Ovary (tissue), 9 donors: ENCODE data around the gene PHOX2A. TPM values are rescaled to one million over a fixed set of nuclear protein-coding genes. Genes with fewer than 3 reads are reported as not detected.
A peak's percentile ranks its signal among the peaks of the same experiment; 100 is the strongest.

Source experiments
- DNase-seq, 5 donors: peaks; one replicate each; pipeline ENCODE4 v3.0.0-alpha.2; 2019 to 2020
- H3K27ac ChIP-seq, 2 donors: fragments of 200-600 bp; one replicate each; pipeline versions ENCODE4 v1.5.1 to v1.8.0; 2019 to 2022
- H3K27me3 ChIP-seq: fragments of 200-600 bp; one replicate; pipeline ENCODE4 v1.8.0; 2022
- H3K36me3 ChIP-seq: fragments of 200-600 bp; sonication (generic); one replicate; pipeline ENCODE4 v1.5.1; 2019
- H3K4me1 ChIP-seq: one replicate; pipeline ENCODE4 v1.8.1; 2013; ENCODE audit warnings: mild to moderate bottlenecking, moderate library complexity; ENCODE audit not compliant: insufficient read depth
- H3K4me3 ChIP-seq: fragments of 200-600 bp; sonication (generic); one replicate; pipeline ENCODE4 v1.5.1; 2017
- H3K9me3 ChIP-seq, 2 donors: fragments of 200-600 bp in 1 of 2; sonication (generic) in 1 of 2; one replicate each; pipeline versions ENCODE4 v1.5.1 to v1.8.1; 2013 to 2019; ENCODE audit warnings: mild to moderate bottlenecking in 1 of 2, moderate library complexity in 1 of 2
- EP300 ChIP-seq: sonication (generic); formaldehyde crosslinking; IDR thresholded peaks from one replicate; pipeline ENCODE4 v1.6.1; 2017; ENCODE audit warnings: antibody characterized with exemption
- POLR2A ChIP-seq: fragments of 450-650 bp; IDR thresholded peaks from one replicate; pipeline ENCODE4 v1.6.1; 2017; ENCODE audit warnings: antibody characterized with exemption, mild to moderate bottlenecking, moderate library complexity
- WGBS, 3 donors: extraction: QIAGEN DNeasy Blood & Tissue Kit in 1 of 3; methylation state at CpG; one replicate each; pipeline versions ENCODE4 v1.1.5 to v1.1.7; 2013 to 2017; 5-methylcytosine and 5-hydroxymethylcytosine counted together
- intact Hi-C, 4 donors: fragments of 100-400 bp; cut with DNase I; formaldehyde crosslinking; loops; one replicate each; pipeline versions ENCODE4 v1.11.0 to v1.15.1; 2022 to 2023
- polyA plus RNA-seq, 2 donors: library from polyadenylated mRNA; stranded (reverse); fragments of 200-250 nt in 1 of 2; fragments of 350-450 nt in 1 of 2; fragmentation: Illumina TruSeq in 1 of 2; extraction: RNeasy Lipid Tissue Mini Kit (QIAGEN cat#74804) in 1 of 2; gene quantifications; one replicate each; pipeline ENCODE4 v1.2.3, GENCODE V29; 2013 to 2014
- total RNA-seq, 7 donors: library from RNA; depleted of rRNA in 2 of 7; stranded (reverse); fragments of >200 nt in 2 of 7; fragmentation: NEBNext Ultra II Directional in 3 of 7; extraction: Animal tissue kit (Norgen Biotek cat#: 25700) in 3 of 7; gene quantifications; one replicate each; pipeline versions ENCODE4 v1.1.0 to v1.2.4, GENCODE V29; 2016 to 2023
- TF ChIP-seq, protein P1 (sequence below), 3 donors: fragments of 450-650 bp in 2 of 3; fragments of 200-600 bp in 1 of 3; IDR thresholded peaks; one replicate each; pipeline versions ENCODE4 v1.5.1 to v1.8.0; 2016 to 2022; ENCODE audit warnings: antibody characterized with exemption in 3 of 3, mild to moderate bottlenecking in 1 of 3
- donor health status: DM: no; HTN: no; CAD: no; lungs with moderate emphysema.
- donor health status: DM: no; HTN: no; CAD: no.
- donor health status: Bipolar disorder and iron deficiency.
- donor health status: DM: yes; HTN: yes; CAD: no.
- donor health status: DM: no; HTN: no; CAD: no.
- donor health status: DM: yes; HTN: yes; CAD: no.

Gene PHOX2A
- total and polyA plus RNA-seq, 9 donors: not detected

DNA sequence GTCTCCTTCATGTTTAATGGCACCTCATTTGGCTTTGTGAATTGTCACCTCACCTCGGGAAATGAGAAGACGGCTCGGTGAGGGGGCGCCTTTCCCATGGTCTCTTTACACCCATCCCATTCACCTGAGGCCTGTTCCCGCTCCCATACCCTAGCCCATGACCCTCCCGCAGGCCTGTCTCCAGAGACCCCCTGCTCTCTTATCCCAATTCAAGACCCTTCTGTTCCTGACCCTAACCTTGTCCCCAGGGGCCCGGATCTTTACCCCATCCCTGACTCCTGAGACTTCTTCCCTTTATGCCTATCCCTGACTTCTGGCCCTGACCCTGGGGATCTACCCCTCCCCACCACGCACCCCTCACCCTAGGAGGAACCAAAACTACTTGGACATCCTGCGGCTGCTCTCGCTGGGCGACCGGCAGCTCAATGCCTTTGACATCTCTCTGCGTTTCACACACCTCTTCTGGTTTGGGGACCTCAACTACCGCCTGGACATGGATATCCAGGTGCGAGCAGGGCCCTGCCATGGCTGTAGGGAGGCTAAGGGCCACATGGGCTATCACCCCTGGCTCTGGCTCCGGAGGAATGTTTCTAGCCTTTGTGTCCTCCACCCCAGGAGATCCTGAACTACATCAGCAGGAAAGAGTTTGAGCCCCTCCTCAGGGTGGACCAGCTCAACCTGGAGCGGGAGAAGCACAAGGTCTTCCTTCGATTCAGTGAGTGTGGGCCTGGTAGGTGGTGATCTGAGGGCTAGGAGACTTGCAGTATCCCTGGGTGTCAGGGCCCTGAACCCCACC is 11.5 kb downstream of the PHOX2A start:
- H3K27ac ChIP-seq: no peak overlapping the region
- H3K9me3 ChIP-seq: no peaks in the 10 kb centered on the region
- no peak for DNase-seq
- intact Hi-C loops: no loop called here
- no peak overlapping the region for H3K4me3 ChIP-seq
- TF ChIP-seq POLR2A (no peak), EP300 (no peak)
- TF ChIP-seq, protein P1, sequence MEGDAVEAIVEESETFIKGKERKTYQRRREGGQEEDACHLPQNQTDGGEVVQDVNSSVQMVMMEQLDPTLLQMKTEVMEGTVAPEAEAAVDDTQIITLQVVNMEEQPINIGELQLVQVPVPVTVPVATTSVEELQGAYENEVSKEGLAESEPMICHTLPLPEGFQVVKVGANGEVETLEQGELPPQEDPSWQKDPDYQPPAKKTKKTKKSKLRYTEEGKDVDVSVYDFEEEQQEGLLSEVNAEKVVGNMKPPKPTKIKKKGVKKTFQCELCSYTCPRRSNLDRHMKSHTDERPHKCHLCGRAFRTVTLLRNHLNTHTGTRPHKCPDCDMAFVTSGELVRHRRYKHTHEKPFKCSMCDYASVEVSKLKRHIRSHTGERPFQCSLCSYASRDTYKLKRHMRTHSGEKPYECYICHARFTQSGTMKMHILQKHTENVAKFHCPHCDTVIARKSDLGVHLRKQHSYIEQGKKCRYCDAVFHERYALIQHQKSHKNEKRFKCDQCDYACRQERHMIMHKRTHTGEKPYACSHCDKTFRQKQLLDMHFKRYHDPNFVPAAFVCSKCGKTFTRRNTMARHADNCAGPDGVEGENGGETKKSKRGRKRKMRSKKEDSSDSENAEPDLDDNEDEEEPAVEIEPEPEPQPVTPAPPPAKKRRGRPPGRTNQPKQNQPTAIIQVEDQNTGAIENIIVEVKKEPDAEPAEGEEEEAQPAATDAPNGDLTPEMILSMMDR (IDR thresholded peaks at IDR 0.05): no peak
- no peaks in the 10 kb centered on the region for H3K27me3 ChIP-seq
- 87 to 94% (median 90%) methylated on average over 18 of the region's 18 CpGs for WGBS, 3 donors
- H3K36me3 ChIP-seq: no peaks in the 10 kb centered on the region
- no peaks in the 10 kb centered on the region for H3K4me1 ChIP-seq

DNA sequence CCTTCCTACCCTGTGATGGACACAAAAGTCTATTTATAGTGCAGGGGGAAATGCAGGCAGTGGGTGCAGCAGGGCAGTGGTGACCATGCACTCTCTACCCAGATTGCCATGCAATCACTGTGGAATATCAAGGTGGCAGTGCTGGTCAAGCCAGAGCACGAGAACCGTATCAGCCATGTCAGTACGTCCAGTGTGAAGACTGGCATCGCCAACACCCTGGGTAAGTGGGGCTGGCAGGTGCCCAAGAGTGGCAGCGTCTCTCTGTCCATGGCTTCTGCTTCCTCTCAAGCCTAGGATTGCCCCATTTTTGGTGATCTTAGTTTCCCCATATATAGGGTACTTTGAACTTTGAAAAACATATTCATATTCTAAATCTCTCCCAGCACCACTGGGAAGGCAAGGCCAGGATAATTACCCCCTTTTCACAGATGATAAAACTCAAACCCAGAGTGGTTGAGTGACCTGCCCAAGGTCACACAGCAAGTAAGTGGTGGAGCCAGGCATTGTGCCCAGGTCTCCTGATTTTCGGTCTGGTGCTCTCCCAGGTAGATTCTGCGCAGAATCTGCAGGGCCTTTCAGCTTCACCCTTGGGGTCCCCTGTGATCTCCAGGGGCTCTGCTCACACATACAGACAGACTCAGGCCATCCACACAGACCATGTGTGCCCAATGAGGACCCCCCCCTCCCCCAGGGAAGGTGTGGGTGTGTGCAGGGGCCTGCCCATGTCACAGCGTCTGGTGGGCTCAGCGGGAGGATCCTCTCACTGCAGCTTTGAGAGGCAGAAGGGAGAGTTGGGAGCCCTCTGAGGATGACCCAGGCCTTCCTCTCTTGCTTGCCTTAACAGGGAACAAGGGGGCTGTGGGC is 12.3 kb downstream of the PHOX2A start:
- H3K27ac ChIP-seq: no peak overlapping the region
- no peak for TF ChIP-seq EP300
- TF ChIP-seq, protein P1 (IDR thresholded peaks at IDR 0.05): no peak
- no peak for TF ChIP-seq POLR2A
- H3K4me1 ChIP-seq: no peaks in the 10 kb centered on the region
- intact Hi-C loops: no loop called here
- no peaks in the 10 kb centered on the region for H3K36me3 ChIP-seq
- H3K4me3 ChIP-seq: no peak overlapping the region
- 86 to 88% (median 87%) methylated on average over 9 of the region's 9 CpGs for WGBS, 3 donors
- H3K27me3 ChIP-seq: no peaks in the 10 kb centered on the region
- DNase-seq: no peak
- no peaks in the 10 kb centered on the region for H3K9me3 ChIP-seq

DNA sequence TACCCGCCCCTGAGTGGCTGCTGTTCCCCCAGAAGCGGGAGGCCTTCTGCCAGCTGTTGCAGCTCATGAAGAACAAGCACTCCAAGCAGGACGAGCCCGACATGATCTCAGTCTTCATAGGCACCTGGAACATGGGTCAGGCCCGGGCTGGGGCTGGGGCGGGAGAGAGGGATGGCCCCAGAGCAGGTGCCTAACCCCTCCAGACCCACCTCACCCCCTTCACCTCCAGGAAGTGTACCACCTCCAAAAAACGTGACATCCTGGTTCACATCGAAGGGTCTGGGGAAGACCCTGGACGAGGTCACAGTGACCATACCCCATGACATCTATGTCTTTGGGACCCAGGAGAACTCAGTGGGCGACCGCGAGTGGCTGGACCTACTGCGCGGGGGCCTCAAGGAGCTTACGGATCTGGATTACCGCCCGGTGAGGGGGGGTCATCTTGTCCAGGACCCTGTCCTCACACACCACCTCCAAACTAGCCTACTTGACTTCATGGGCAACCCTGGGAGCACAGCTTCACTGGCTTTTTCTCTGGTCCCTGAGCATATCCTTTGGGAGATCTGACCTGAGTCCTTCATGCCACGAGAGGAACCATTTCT is 13.1 kb downstream of the PHOX2A start:
- intact Hi-C loops: no loop called here
- Histone ChIP-seq H3K9me3 (no peaks in the 10 kb centered on the region), H3K36me3 (no peaks in the 10 kb centered on the region), H3K27ac (no peak overlapping the region), H3K27me3 (no peaks in the 10 kb centered on the region), H3K4me1 (no peaks in the 10 kb centered on the region), H3K4me3 (no peak overlapping the region)
- DNase-seq: peak in 1 of 5 donors; percentile 22
- TF ChIP-seq POLR2A (no peak), EP300 (no peak)
- TF ChIP-seq, protein P1 (IDR thresholded peaks at IDR 0.05): no peak
- 83 to 89% (median 86%) methylated on average over 15 to 18 of the region's 18 CpGs for WGBS, 3 donors

DNA sequence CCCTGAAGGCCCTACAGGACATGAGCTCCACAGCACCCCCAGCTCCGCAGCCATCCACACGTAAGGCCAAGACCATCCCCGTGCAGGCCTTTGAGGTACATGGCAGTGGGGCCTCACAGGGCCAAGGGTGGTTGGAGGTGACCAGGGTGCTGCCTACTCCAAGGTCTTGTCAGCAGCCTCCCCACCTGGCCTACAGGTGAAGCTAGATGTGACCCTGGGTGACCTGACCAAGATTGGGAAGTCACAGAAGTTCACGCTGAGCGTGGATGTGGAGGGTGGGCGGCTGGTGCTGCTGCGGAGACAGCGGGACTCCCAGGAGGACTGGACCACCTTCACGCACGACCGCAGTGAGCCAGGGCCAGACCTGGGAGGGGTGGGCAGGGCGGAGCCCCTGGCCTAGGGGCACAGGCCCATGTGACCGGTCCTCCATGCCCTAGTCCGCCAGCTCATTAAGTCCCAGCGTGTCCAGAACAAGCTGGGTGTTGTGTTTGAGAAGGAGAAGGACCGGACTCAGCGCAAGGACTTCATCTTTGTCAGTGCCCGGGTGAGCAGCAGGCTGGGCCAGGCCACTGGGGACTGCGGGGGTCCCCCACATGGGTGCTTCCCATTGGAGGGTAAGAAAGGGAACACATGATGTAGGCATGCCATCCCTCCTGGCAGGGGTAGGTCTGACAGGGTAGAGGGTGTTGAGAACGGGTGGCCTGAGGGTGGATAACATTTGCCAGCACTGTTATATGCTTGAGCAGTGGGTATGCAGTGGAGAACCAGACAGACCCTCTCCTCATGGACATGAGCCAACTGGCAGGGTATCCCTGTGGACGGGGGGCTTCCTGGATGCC is 13.8 kb downstream of the PHOX2A start:
- no peaks in the 10 kb centered on the region for H3K36me3 ChIP-seq
- H3K4me3 ChIP-seq: no peak overlapping the region
- intact Hi-C loops: no loop called here
- no peak overlapping the region for H3K27ac ChIP-seq
- peaks cover 6% of the 10 kb centered on the region for H3K4me1 ChIP-seq
- no peak for DNase-seq
- WGBS, 3 donors: 87 to 91% (median 89%) methylated on average over 20 to 21 of the region's 21 CpGs
- H3K9me3 ChIP-seq: no peaks in the 10 kb centered on the region
- TF ChIP-seq EP300 (no peak), POLR2A (no peak)
- TF ChIP-seq, protein P1 (IDR thresholded peaks at IDR 0.05): no peak
- no peaks in the 10 kb centered on the region for H3K27me3 ChIP-seq
